Adrenal gland (tissue), 19 donors: ENCODE results near the gene AGL. TPM values are rescaled to one million over a fixed set of nuclear protein-coding genes. Genes with fewer than 3 reads are reported as not detected.

ENCODE experiments used
- DNase-seq, 7 donors: peaks; one replicate each; pipeline ENCODE4 v3.0.0-alpha.2; 2019 to 2020
- H3K27ac ChIP-seq, 5 donors: fragments of 200-600 bp; sonication (generic) in 4 of 5; 1 replicate in 3 of 5; 2 replicates in 2 of 5; pipeline versions ENCODE4 v1.5.1 to v1.8.0; 2016 to 2020; ENCODE audit warnings: mild to moderate bottlenecking in 1 of 5
- H3K27me3 ChIP-seq: fragments of 200-600 bp; 2 replicates; pipeline ENCODE4 v1.8.0; 2021
- H3K36me3 ChIP-seq, 2 donors: fragments of 200-600 bp; replicated peaks in 1 of 2; 1 replicate in 1 of 2; 2 replicates in 1 of 2; pipeline versions ENCODE4 v1.5.1 to v1.8.0; 2018 to 2022
- H3K4me1 ChIP-seq, 2 donors: fragments of 200-600 bp; replicated peaks in 1 of 2; 1 replicate in 1 of 2; 2 replicates in 1 of 2; pipeline versions ENCODE4 v1.5.1 to v1.8.0; 2018 to 2021
- H3K4me3 ChIP-seq, 4 donors: fragments of 200-600 bp; sonication (generic) in 3 of 4; one replicate each; pipeline ENCODE4 v1.5.1; 2016 to 2018
- H3K9me3 ChIP-seq, 3 donors: fragments of 200-600 bp; sonication (generic) in 1 of 3; replicated peaks in 1 of 3; 1 replicate in 2 of 3; 2 replicates in 1 of 3; pipeline versions ENCODE4 v1.5.1 to v1.8.0; 2016 to 2021
- CTCF ChIP-seq, 6 experiments: fragments of 450-650 bp in 4 of 6; fragments of 200-600 bp in 2 of 6; sonication (generic) in 1 of 6; IDR thresholded peaks; 1 replicate in 5 of 6; 2 replicates in 1 of 6; pipeline versions ENCODE4 v1.5.1 to v1.8.0; 2016 to 2021; ENCODE audit warnings: antibody characterized with exemption in 6 of 6, mild to moderate bottlenecking in 2 of 6, moderate library complexity in 1 of 6
- POLR2A ChIP-seq, 2 donors: fragments of 450-650 bp; IDR thresholded peaks; one replicate each; pipeline ENCODE4 v1.6.1; 2017; ENCODE audit warnings: antibody characterized with exemption in 2 of 2, mild to moderate bottlenecking in 2 of 2, moderate library complexity in 1 of 2
- WGBS, 4 donors: extraction: QIAGEN DNeasy Blood & Tissue Kit in 2 of 4; methylation state at CpG; one replicate each; pipeline versions ENCODE4 v1.1.5 to v1.1.7; 2013 to 2017; 5-methylcytosine and 5-hydroxymethylcytosine counted together
- intact Hi-C, 2 donors: fragments of 100-400 bp; cut with DNase I; formaldehyde crosslinking; loops; one replicate each; pipeline versions ENCODE4 v1.14.1 to v1.15.0; 2022 to 2023
- long read RNA-seq, 10 donors: library from polyadenylated mRNA in 3 of 10; unstranded in 2 of 10; stranded (forward) in 1 of 10; transcript quantifications; one replicate each; pipeline ENCODE4 v2.0.0 and lab custom pipeline, GENCODE V29; 2021 to 2026
- polyA plus RNA-seq, 3 donors: library from polyadenylated mRNA; stranded (reverse); fragments of 200-250 nt in 2 of 3; fragments of 350-450 nt in 1 of 3; fragmentation: Illumina TruSeq in 1 of 3; extraction: RNeasy Lipid Tissue Mini Kit (QIAGEN cat#74804) in 1 of 3; gene quantifications; one replicate each; pipeline ENCODE4 v1.2.3, GENCODE V29; 2013 to 2014
- total RNA-seq, 9 donors: library from RNA; depleted of rRNA in 4 of 9; stranded (reverse); fragments of >200 nt in 4 of 9; fragments of 120-200 nt in 1 of 9; fragmentation: NEBNext Ultra II Directional in 1 of 9; extraction: Animal tissue kit (Norgen Biotek cat#: 25700) in 1 of 9; gene quantifications; one replicate each; pipeline versions ENCODE4 v1.1.0 to v1.2.4, GENCODE V29; 2013 to 2023
- donor health status: healthy with polysubstance abuse.
- donor health status: Bipolar disorder and iron deficiency.
- donor health status: DM: yes; HTN: yes; CAD: no.
- donor health status: DM: no; HTN: no; CAD: no.
- donor health status: DM: no; HTN: no; CAD: no.
- donor health status: DM: yes; HTN: yes; CAD: no.

Gene AGL
- total RNA-seq (10 to 100 TPM; 11.4 to 27.5 (median 17.6) TPM), polyA plus RNA-seq (10 to 100 TPM in 1 of 3 donors, 1 to 10 TPM in 2; 4.5 to 11.5 (median 6.1) TPM)
- long read RNA-seq, donor 1, result 0 reads
- long read RNA-seq, donor 2, full-length matches to known transcripts, result 2 of 9 reads
- long read RNA-seq, donor 2, partial matches to known transcripts, result 7 of 9 reads
- long read RNA-seq, donor 2, other reads (novel, unspliced or antisense), result 0 of 9 reads
- long read RNA-seq, donor 3, full-length matches to known transcripts, result 2 of 2 reads
- long read RNA-seq, donor 3, partial matches to known transcripts, result 0 of 2 reads
- long read RNA-seq, donor 3, other reads (novel, unspliced or antisense), result 0 of 2 reads
- long read RNA-seq, donor 4, partial matches to known transcripts, result 1 of 4 reads
- long read RNA-seq, donor 4, other reads (novel, unspliced or antisense), result 3 of 4 reads
- long read RNA-seq, donor 5, full-length matches to known transcripts, result 2 of 8 reads
- long read RNA-seq, donor 5, partial matches to known transcripts, result 4 of 8 reads
- long read RNA-seq, donor 5, other reads (novel, unspliced or antisense), result 2 of 8 reads
- long read RNA-seq, donor 6, partial matches to known transcripts, result 3 of 6 reads
- long read RNA-seq, donor 6, other reads (novel, unspliced or antisense), result 3 of 6 reads
- long read RNA-seq, donor 7, full-length matches to known transcripts, result 1 of 1 reads
- long read RNA-seq, donor 7, partial matches to known transcripts, result 0 of 1 reads
- long read RNA-seq, donor 7, other reads (novel, unspliced or antisense), result 0 of 1 reads
- long read RNA-seq, donor 8, full-length matches to known transcripts, result 1 of 1 reads
- long read RNA-seq, donor 8, partial matches to known transcripts, result 0 of 1 reads
- long read RNA-seq, donor 8, other reads (novel, unspliced or antisense), result 0 of 1 reads
- long read RNA-seq, donor 9, partial matches to known transcripts, result 8 of 8 reads
- long read RNA-seq, donor 9, other reads (novel, unspliced or antisense), result 0 of 8 reads
- long read RNA-seq, donor 10, result 0 reads

- Histone ChIP-seq H3K9me3 (no peaks in the 10 kb centered on the region), H3K27ac (peak within 1 kb of the TSS in 4 of 5 donors; percentile 59 to 93 (median 82)), H3K36me3 (no peaks in the 10 kb centered on the region), H3K4me3 (peak within 1 kb of the TSS; percentile 76 to 97 (median 80)), H3K27me3 (no peaks in the 10 kb centered on the region), H3K4me1 (peaks cover 8 to 19% of the 10 kb centered on the region in 2 donors)
- TF ChIP-seq CTCF (IDR thresholded peaks at IDR 0.05), result no peak
- peak; percentile 57 to 64 for TF ChIP-seq POLR2A (IDR thresholded peaks at IDR 0.05)
- 1% methylated on average over 28 to 65 of the region's 65 CpGs for WGBS, 4 donors
- peak; percentile 81 to 90 (median 85) for DNase-seq
- intact Hi-C loops, result no loop called here
Observed at GRCh38 chr1:99849744-99850458, at the start of gene AGL. Gene AGL (plus strand): TSS chr1:99850361. CDS start chr1:99851043, 682 bp downstream.

GRCh38 chr1:99801584-99801983 is 48.6 kb upstream of the AGL start:
- Histone ChIP-seq H3K9me3 (no peaks in the 10 kb centered on the region), H3K27me3 (no peaks in the 10 kb centered on the region), H3K36me3 (no peaks in the 10 kb centered on the region), H3K4me3 (no peak overlapping the region), H3K4me1 (no peaks in the 10 kb centered on the region), H3K27ac (no peak overlapping the region)
- TF ChIP-seq POLR2A (IDR thresholded peaks at IDR 0.05) (no peak), CTCF (IDR thresholded peaks at IDR 0.05) (no peak)
- 74 to 88% (median 80%) methylated on average over 3 of the region's 3 CpGs for WGBS, 4 donors
- no peak for DNase-seq
- intact Hi-C loops, result loop anchor here (10.0 kb wide), 3 partner anchors 663 to 1073 kb away; no protein-coding TSS in a partner anchor

GRCh38 chr1:99806882-99807281 is 43.3 kb upstream of the AGL start:
- Histone ChIP-seq H3K36me3 (no peaks in the 10 kb centered on the region), H3K4me3 (no peak overlapping the region), H3K4me1 (no peaks in the 10 kb centered on the region), H3K27ac (no peak overlapping the region), H3K9me3 (no peaks in the 10 kb centered on the region), H3K27me3 (no peaks in the 10 kb centered on the region)
- TF ChIP-seq POLR2A (IDR thresholded peaks at IDR 0.05) (no peak), CTCF (IDR thresholded peaks at IDR 0.05) (no peak)
- intact Hi-C loops, result loop anchor here (5.0 to 10.0 kb wide), 4 partner anchors 655 to 1068 kb away; no protein-coding TSS in a partner anchor
- no peak for DNase-seq
- 72 to 89% (median 76%) methylated on average over 2 of the region's 2 CpGs for WGBS, 4 donors
